Measurements from ENCODE around the gene DNAJB1.

DNAJB1 gene

DNA sequence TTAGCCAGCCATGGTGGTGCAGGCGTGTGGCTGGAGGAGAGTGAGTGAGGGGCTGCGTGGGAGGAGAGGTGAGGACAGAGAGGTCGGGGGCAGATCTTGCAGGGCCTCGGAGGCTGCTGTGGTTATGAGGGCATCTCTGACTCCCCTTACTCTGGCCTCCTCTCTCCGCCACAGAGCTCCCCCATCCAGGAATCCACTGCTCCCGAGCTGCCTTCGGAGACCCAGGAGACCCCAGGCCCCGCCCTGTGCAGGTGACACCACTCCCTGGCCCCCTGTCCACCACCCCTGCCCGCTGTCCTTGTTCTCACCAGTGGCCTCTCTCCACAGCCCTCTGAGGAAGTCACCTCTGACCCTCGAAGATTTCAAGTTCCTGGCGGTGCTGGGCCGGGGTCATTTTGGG is 50.8 kb downstream of the DNAJB1 start:
- H3K4me3 Mint-ChIP-seq, result no peak overlapping the region
- H3K27ac Mint-ChIP-seq, result no peak overlapping the region
- no peaks in the 10 kb centered on the region for H3K9me3 Mint-ChIP-seq (ENCODE audit: low read depth)
- H3K36me3 Mint-ChIP-seq, result no peaks in the 10 kb centered on the region
- H3K4me1 Mint-ChIP-seq (ENCODE audit: low read depth), result no peaks in the 10 kb centered on the region
- H3K27me3 Mint-ChIP-seq, result no peaks in the 10 kb centered on the region
